ENCODE results near the gene MTIF2. TPM values are rescaled to one million over a fixed set of nuclear protein-coding genes. Genes with fewer than 3 reads are reported as not detected.

The MTIF2 gene, protein sequence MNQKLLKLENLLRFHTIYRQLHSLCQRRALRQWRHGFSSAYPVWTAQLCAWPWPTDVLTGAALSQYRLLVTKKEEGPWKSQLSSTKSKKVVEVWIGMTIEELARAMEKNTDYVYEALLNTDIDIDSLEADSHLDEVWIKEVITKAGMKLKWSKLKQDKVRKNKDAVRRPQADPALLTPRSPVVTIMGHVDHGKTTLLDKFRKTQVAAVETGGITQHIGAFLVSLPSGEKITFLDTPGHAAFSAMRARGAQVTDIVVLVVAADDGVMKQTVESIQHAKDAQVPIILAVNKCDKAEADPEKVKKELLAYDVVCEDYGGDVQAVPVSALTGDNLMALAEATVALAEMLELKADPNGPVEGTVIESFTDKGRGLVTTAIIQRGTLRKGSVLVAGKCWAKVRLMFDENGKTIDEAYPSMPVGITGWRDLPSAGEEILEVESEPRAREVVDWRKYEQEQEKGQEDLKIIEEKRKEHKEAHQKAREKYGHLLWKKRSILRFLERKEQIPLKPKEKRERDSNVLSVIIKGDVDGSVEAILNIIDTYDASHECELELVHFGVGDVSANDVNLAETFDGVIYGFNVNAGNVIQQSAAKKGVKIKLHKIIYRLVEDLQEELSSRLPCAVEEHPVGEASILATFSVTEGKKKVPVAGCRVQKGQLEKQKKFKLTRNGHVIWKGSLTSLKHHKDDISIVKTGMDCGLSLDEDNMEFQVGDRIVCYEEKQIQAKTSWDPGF
- polyA plus RNA-seq (2013, experiment 1 of 2) = 22.4 TPM
- polyA plus RNA-seq (2013, experiment 2 of 2) = 22.1 TPM

GRCh38 chr2:55268907-55269644, at the start of gene MTIF2:
Gene MTIF2 (minus strand): TSS chr2:55269231. CDS start chr2:55263858, 5,373 bp downstream.
- H3K9me3 ChIP-seq (ENCODE audit: control insufficient read depth, low read length) = no peaks in the 10 kb centered on the region
- H3K27ac ChIP-seq (ENCODE audit: low read length, poor library complexity, severe bottlenecking) = peak within 1 kb of the TSS; percentile 76
- H3K4me1 ChIP-seq (ENCODE audit: control insufficient read depth, insufficient read depth, low read depth, low read length) = peaks cover 2% of the 10 kb centered on the region
- H3K9ac ChIP-seq (ENCODE audit: low read length) = peak within 1 kb of the TSS; percentile 97
- no peak within 1 kb of the TSS for H2BK15ac ChIP-seq (ENCODE audit: low read depth, poor library complexity, severe bottlenecking)
- no peak within 1 kb of the TSS for H2BK120ac ChIP-seq (ENCODE audit: low read depth, low read length)
- H4K8ac ChIP-seq (ENCODE audit: low read length) = peak within 1 kb of the TSS; percentile 93
- peak within 1 kb of the TSS; percentile 99 for H2AFZ ChIP-seq (ENCODE audit: low read depth, low read length)
- no peak within 1 kb of the TSS for H2BK12ac ChIP-seq (ENCODE audit: low read length in 2 of 2)
- H3K27me3 ChIP-seq (ENCODE audit: control insufficient read depth in 1 of 2, insufficient read depth in 1 of 2, low read length in 2 of 2) = no peaks in the 10 kb centered on the region
- H3K23ac ChIP-seq (ENCODE audit: low read length in 2 of 2) = peak within 1 kb of the TSS in 1 of 2 experiments; percentile 73
- WGBS = under 1% methylated on average over 42 of the region's 43 CpGs
- H3K79me1 ChIP-seq (replicated peaks; ENCODE audit: low read length, poor library complexity, severe bottlenecking) = peaks cover 5% of the 10 kb centered on the region
- H3K4me3 ChIP-seq (ENCODE audit: insufficient read depth in 1 of 2, low read depth in 1 of 2, low read length in 2 of 2) = peak within 1 kb of the TSS; percentile 62 to 94
- peak within 1 kb of the TSS; percentile 79 to 97 for H3K4ac ChIP-seq (ENCODE audit: low read depth in 1 of 2, low read length in 2 of 2)
- H3K18ac ChIP-seq (ENCODE audit: low read depth in 1 of 2, low read length in 2 of 2) = peak within 1 kb of the TSS; percentile 59 to 87
- peaks cover 9 to 32% of the 10 kb centered on the region in 2 experiments for H3K36me3 ChIP-seq (ENCODE audit: control insufficient read depth in 1 of 2, insufficient read depth in 2 of 2, low read depth in 1 of 2, low read length in 2 of 2)
- H2AK5ac ChIP-seq (ENCODE audit: low read length, severe bottlenecking) = no peak within 1 kb of the TSS
- peak within 1 kb of the TSS in 1 of 2 experiments; percentile 96 for H3K14ac ChIP-seq (ENCODE audit: low read length in 2 of 2)
- peak; percentile 96 for DNase-seq
- peak within 1 kb of the TSS; percentile 91 for H3K4me2 ChIP-seq (ENCODE audit: low read length, poor library complexity, severe bottlenecking)
- H2BK5ac ChIP-seq (ENCODE audit: low read depth, low read length, poor library complexity, severe bottlenecking) = no peak within 1 kb of the TSS
- peak within 1 kb of the TSS; percentile 40 for H4K91ac ChIP-seq (ENCODE audit: low read length)

DNA sequence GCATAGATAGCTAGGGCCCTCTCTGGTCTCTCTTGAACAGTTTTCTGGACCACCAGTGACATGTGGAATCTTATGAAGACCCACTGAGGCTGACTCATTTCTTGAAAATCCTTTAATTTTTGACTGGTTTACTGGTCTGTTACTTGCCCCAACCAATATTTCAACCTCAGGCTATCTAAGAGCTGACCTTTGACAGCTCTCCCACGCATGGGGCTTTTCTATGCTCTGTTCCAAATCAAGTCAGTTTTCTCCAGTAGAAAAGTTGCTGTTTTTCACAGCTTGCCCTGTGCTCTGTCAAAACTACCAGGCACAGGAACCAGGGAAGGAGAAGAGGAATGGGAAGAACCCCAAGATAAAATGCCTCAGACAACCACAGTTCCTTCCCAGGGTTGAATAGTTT, 46.0 kb upstream of the MTIF2 start:
- 80% methylated on average over 1 of the region's 1 CpG for WGBS

DNA sequence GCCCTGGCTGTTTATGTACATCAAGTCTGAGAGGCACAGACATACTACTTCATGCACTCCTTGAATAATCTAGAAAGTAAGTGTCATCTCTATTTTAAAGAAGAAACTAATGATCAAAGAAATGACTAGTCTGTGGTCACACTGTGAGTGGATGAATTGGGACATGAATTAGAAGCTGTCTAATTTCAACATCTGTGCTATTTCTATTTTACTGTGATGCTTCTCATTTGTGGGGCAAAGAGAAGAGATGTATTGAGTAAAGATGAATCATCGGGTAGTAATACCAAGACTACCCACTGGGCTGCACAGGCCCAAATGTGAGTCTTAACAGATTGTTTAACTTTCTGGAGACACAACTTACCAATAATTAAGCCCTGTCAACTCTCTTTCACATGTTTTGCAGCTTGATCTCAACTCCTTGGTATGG, 42.4 kb upstream of the MTIF2 start:
- 78% methylated on average over 1 of the region's 1 CpG for WGBS
- no peaks in the 10 kb centered on the region for H3K27me3 ChIP-seq (ENCODE audit: control insufficient read depth in 1 of 2, insufficient read depth in 1 of 2, low read length in 2 of 2)

More for the DNA sequence above, 46.0 kb upstream of the MTIF2 start:
- H3K14ac ChIP-seq (ENCODE audit: low read length in 2 of 2) = no peak overlapping the region
- H3K4me2 ChIP-seq (ENCODE audit: low read length, poor library complexity, severe bottlenecking) = no peak overlapping the region
- H2BK120ac ChIP-seq (ENCODE audit: low read depth, low read length) = no peak overlapping the region
- no peak overlapping the region for H2BK5ac ChIP-seq (ENCODE audit: low read depth, low read length, poor library complexity, severe bottlenecking)
- peaks cover 12 to 68% of the 10 kb centered on the region in 2 experiments for H3K36me3 ChIP-seq (ENCODE audit: control insufficient read depth in 1 of 2, insufficient read depth in 2 of 2, low read depth in 1 of 2, low read length in 2 of 2)
- no peak overlapping the region for H4K8ac ChIP-seq (ENCODE audit: low read length)
- no peak overlapping the region for H2AK5ac ChIP-seq (ENCODE audit: low read length, severe bottlenecking)
- no peaks in the 10 kb centered on the region for H3K9me3 ChIP-seq (ENCODE audit: control insufficient read depth, low read length)
- no peaks in the 10 kb centered on the region for H3K4me1 ChIP-seq (ENCODE audit: control insufficient read depth, insufficient read depth, low read depth, low read length)
- no peak overlapping the region for H3K9ac ChIP-seq (ENCODE audit: low read length)
- H2BK12ac ChIP-seq (ENCODE audit: low read length in 2 of 2) = no peak overlapping the region
- H3K27ac ChIP-seq (ENCODE audit: low read length, poor library complexity, severe bottlenecking) = no peak overlapping the region
- no peak for DNase-seq
- H3K27me3 ChIP-seq (ENCODE audit: control insufficient read depth in 1 of 2, insufficient read depth in 1 of 2, low read length in 2 of 2) = no peaks in the 10 kb centered on the region
- no peak overlapping the region for H3K4me3 ChIP-seq (ENCODE audit: insufficient read depth in 1 of 2, low read depth in 1 of 2, low read length in 2 of 2)
- H4K91ac ChIP-seq (ENCODE audit: low read length) = no peak overlapping the region
- no peak overlapping the region for H3K4ac ChIP-seq (ENCODE audit: low read depth in 1 of 2, low read length in 2 of 2)
- no peak overlapping the region for H3K23ac ChIP-seq (ENCODE audit: low read length in 2 of 2)
- H2AFZ ChIP-seq (ENCODE audit: low read depth, low read length) = no peak overlapping the region
- H3K79me1 ChIP-seq (replicated peaks; ENCODE audit: low read length, poor library complexity, severe bottlenecking) = peaks cover 3% of the 10 kb centered on the region
- H3K18ac ChIP-seq (ENCODE audit: low read depth in 1 of 2, low read length in 2 of 2) = no peak overlapping the region
- H2BK15ac ChIP-seq (ENCODE audit: low read depth, poor library complexity, severe bottlenecking) = no peak overlapping the region

More for the DNA sequence above, 42.4 kb upstream of the MTIF2 start:
- H3K4me1 ChIP-seq (ENCODE audit: control insufficient read depth, insufficient read depth, low read depth, low read length) = no peaks in the 10 kb centered on the region
- H2AFZ ChIP-seq (ENCODE audit: low read depth, low read length) = no peak overlapping the region
- H3K27ac ChIP-seq (ENCODE audit: low read length, poor library complexity, severe bottlenecking) = no peak overlapping the region
- H4K8ac ChIP-seq (ENCODE audit: low read length) = no peak overlapping the region
- peaks cover 9 to 62% of the 10 kb centered on the region in 2 experiments for H3K36me3 ChIP-seq (ENCODE audit: control insufficient read depth in 1 of 2, insufficient read depth in 2 of 2, low read depth in 1 of 2, low read length in 2 of 2)
- no peak overlapping the region for H4K91ac ChIP-seq (ENCODE audit: low read length)
- no peak overlapping the region for H3K4ac ChIP-seq (ENCODE audit: low read depth in 1 of 2, low read length in 2 of 2)
- H3K14ac ChIP-seq (ENCODE audit: low read length in 2 of 2) = no peak overlapping the region
- peak; percentile 69 for DNase-seq
- H2AK5ac ChIP-seq (ENCODE audit: low read length, severe bottlenecking) = no peak overlapping the region
- peaks cover 3% of the 10 kb centered on the region for H3K79me1 ChIP-seq (replicated peaks; ENCODE audit: low read length, poor library complexity, severe bottlenecking)
- H3K23ac ChIP-seq (ENCODE audit: low read length in 2 of 2) = no peak overlapping the region
- no peak overlapping the region for H2BK12ac ChIP-seq (ENCODE audit: low read length in 2 of 2)
- H3K4me3 ChIP-seq (ENCODE audit: insufficient read depth in 1 of 2, low read depth in 1 of 2, low read length in 2 of 2) = no peak overlapping the region
- no peak overlapping the region for H2BK5ac ChIP-seq (ENCODE audit: low read depth, low read length, poor library complexity, severe bottlenecking)
- H3K4me2 ChIP-seq (ENCODE audit: low read length, poor library complexity, severe bottlenecking) = no peak overlapping the region
- H3K9ac ChIP-seq (ENCODE audit: low read length) = no peak overlapping the region
- no peak overlapping the region for H2BK120ac ChIP-seq (ENCODE audit: low read depth, low read length)
- H2BK15ac ChIP-seq (ENCODE audit: low read depth, poor library complexity, severe bottlenecking) = no peak overlapping the region
- no peak overlapping the region for H3K18ac ChIP-seq (ENCODE audit: low read depth in 1 of 2, low read length in 2 of 2)
- H3K9me3 ChIP-seq (ENCODE audit: control insufficient read depth, low read length) = no peaks in the 10 kb centered on the region

All from mesenchymal stem cell (in vitro differentiated cells and primary cell).